AG04450 (cell line): Measurements from ENCODE around the gene WWP2. TPM values are rescaled to one million over a fixed set of nuclear protein-coding genes. Genes with fewer than 3 reads are reported as not detected.
A peak's percentile ranks its signal among the peaks of the same experiment; 100 is the strongest.
"Not testable (repeated sequence)": the region's sequence is repeated elsewhere in the genome, so short reads cannot be mapped to it uniquely, and the experiment has no call there.

Experiments
- CTCF ChIA-PET: fragments of 300-600, 350-600 bp; formaldehyde crosslinking; extraction: SDS; loops from one replicate; lab custom pipeline; 2022; ENCODE audit warnings: antibody characterized with exemption, inconsistent platforms; lab: Charles Lee
- POLR2A ChIA-PET: fragments of 350-600 bp; formaldehyde crosslinking; extraction: SDS; loops from one replicate; lab custom pipeline; 2021; ENCODE audit warnings: antibody characterized with exemption, inconsistent platforms; lab: Yijun Ruan, JAX
- DNase-seq: peaks from one replicate; pipeline ENCODE4 v3.0.0-alpha.2; 2011; ENCODE audit warnings: low read depth, low spot score
- H3K27ac ChIP-seq: one replicate; pipeline ENCODE4 v1.5.1; 2012; ENCODE audit warnings: low read depth, low read length, control low read depth
- H3K27me3 ChIP-seq: one replicate; pipeline ENCODE4 v1.6.0; 2012; ENCODE audit warnings: low read length; ENCODE audit not compliant: control insufficient read depth, insufficient read depth
- H3K4me3 ChIP-seq: 2 replicates; pipeline ENCODE4 v1.5.1; 2011; ENCODE audit warnings: mild to moderate bottlenecking, low read depth, low read length, control low read depth
- H3K9me3 ChIP-seq: 2 replicates; pipeline ENCODE4 v1.5.1; 2012; ENCODE audit warnings: low read length; ENCODE audit not compliant: control insufficient read depth, insufficient read depth
- polyA plus RNA-seq: library from polyadenylated mRNA; depleted of rRNA; stranded (reverse); fragments of >200 nt; gene quantifications from 2 replicates; pipeline ENCODE4 v1.2.3, GENCODE V29; 2011
- TF ChIP-seq, protein P1 (sequence below): IDR thresholded peaks from 2 replicates; pipeline ENCODE4 v1.5.1; 2011; ENCODE audit warnings: low read depth, low read length, control low read depth, inconsistent platforms

WWP2 gene
- polyA plus RNA-seq, 1 experiment = 13.4 TPM

DNA sequence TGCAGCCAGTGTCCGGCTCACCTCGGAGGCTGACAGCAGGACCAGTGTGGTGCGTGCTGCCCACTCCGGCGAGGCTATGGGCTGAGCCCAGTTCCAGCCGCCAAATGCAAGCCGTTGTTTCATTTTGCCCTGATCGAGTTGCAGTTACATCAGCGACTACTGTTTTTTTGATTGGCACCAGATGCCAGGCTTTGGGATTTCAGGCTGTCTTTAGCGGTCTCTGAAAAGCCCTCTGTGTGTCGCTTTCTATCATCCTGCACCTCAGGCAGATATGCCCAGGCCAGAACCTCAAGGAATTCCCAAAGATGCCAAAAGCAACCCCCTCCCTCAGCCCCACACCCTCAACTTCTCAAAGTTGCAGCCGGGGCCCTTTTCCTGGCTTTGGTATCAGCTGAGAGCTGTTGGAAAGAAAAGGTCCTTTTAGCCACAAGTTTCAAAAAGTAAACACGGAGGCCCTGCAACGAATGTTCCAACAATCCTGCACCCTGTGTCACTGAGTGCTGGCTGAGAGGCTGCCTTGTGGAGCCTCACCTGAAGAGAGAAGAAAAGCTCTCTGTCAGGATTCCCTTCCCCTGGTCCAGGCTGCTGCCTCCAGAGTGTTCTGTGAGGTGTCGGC, 58.9 kb downstream of the WWP2 start:
- Histone ChIP-seq H3K4me3 (peak overlapping the region; percentile 29; the same call in 1 of the 2 replicates), H3K27ac (peak overlapping the region; percentile 52), H3K27me3 (no peaks in the 10 kb centered on the region), H3K9me3 (0 out of 2 replicates have a peak, but pooled peaks cover 4% of the 10 kb centered on the region)
- CTCF ChIA-PET = interaction anchor here (1.5 kb wide), 1 partner anchor 109 kb away, joined by 9 read pairs; no protein-coding TSS in a partner anchor
- TF ChIP-seq, protein P1, sequence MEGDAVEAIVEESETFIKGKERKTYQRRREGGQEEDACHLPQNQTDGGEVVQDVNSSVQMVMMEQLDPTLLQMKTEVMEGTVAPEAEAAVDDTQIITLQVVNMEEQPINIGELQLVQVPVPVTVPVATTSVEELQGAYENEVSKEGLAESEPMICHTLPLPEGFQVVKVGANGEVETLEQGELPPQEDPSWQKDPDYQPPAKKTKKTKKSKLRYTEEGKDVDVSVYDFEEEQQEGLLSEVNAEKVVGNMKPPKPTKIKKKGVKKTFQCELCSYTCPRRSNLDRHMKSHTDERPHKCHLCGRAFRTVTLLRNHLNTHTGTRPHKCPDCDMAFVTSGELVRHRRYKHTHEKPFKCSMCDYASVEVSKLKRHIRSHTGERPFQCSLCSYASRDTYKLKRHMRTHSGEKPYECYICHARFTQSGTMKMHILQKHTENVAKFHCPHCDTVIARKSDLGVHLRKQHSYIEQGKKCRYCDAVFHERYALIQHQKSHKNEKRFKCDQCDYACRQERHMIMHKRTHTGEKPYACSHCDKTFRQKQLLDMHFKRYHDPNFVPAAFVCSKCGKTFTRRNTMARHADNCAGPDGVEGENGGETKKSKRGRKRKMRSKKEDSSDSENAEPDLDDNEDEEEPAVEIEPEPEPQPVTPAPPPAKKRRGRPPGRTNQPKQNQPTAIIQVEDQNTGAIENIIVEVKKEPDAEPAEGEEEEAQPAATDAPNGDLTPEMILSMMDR = no peak
- DNase-seq = no peak
- POLR2A ChIA-PET = no interaction called here

DNA sequence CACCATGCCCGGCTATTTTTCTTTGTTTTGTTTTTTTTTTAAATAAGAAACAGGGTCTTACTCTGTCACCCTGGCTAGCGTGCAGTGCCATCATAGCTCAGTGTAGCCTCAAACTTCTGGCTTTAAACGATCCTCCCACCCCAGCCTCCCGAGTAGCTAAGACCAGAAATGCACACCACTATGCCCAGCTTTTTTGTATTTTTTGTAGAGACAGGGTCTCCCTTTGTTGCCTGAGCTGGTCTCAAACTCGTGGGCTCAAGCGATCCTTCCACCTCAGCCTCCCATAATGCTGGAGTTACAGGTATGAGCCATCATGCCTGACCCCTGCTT, 59.7 kb downstream of the WWP2 start:
- H3K27ac ChIP-seq = no peak overlapping the region
- ChIA-PET CTCF (interaction anchor here (0.6 to 1.5 kb wide), 4 partner anchors 12 to 469 kb away, joined by 3 to 9 read pairs (median 6); no protein-coding TSS in a partner anchor), POLR2A (no interaction called here)

DNA sequence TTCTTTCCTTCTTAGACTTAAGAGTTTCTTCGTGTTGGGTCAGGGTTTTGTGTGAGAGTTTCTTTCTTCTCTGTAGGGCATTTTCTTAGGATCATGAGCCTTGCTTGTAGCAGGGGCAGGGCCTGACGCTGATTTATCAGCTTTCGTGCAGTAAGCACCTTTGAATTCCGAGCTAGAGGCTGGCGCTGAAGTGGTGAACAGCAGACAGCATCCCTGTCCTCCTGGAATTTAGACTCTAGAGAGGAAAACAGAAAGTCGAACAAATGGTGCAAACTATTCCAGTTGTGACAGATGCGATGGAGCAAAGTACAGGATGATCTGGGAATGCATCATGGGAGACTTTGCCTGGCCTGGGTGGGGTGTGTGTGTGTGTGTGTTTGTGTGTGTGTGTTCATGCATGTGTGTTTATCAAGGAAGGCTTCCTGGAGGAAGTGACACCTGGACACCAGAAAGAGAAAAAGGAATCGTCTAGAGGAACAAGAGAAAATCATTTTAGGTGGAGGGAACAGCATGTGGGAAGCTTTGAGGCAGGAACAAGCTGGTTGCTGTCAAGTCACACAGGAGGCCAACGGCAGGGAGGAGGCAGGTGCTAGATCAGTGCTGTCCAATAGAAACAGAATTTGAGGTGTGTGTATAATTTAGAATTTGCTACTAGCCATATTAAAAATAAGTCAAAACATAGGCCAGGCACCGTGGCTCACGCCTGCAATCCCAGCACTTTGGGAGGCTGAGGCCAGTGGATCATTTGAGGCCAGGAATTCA, 60.2 kb downstream of the WWP2 start:
- H3K4me3 ChIP-seq = no peak overlapping the region
- no peak overlapping the region for H3K27ac ChIP-seq
- ChIA-PET CTCF (interaction anchor here (0.6 to 1.5 kb wide), 5 partner anchors 11 to 108 kb away, joined by 3 to 9 read pairs (median 7); no protein-coding TSS in a partner anchor), POLR2A (no interaction called here)
- no peak for DNase-seq
- H3K27me3 ChIP-seq = no peaks in the 10 kb centered on the region
- TF ChIP-seq, protein P1 = no peak
- 0 out of 2 replicates have a peak, but pooled peaks cover 4% of the 10 kb centered on the region for H3K9me3 ChIP-seq

More for the DNA sequence above, 59.7 kb downstream of the WWP2 start:
- no peak for DNase-seq
- H3K4me3 ChIP-seq = no peak overlapping the region
- no peaks in the 10 kb centered on the region for H3K27me3 ChIP-seq
- H3K9me3 ChIP-seq = 0 out of 2 replicates have a peak, but pooled peaks cover 4% of the 10 kb centered on the region
- TF ChIP-seq, protein P1 = no peak

DNA sequence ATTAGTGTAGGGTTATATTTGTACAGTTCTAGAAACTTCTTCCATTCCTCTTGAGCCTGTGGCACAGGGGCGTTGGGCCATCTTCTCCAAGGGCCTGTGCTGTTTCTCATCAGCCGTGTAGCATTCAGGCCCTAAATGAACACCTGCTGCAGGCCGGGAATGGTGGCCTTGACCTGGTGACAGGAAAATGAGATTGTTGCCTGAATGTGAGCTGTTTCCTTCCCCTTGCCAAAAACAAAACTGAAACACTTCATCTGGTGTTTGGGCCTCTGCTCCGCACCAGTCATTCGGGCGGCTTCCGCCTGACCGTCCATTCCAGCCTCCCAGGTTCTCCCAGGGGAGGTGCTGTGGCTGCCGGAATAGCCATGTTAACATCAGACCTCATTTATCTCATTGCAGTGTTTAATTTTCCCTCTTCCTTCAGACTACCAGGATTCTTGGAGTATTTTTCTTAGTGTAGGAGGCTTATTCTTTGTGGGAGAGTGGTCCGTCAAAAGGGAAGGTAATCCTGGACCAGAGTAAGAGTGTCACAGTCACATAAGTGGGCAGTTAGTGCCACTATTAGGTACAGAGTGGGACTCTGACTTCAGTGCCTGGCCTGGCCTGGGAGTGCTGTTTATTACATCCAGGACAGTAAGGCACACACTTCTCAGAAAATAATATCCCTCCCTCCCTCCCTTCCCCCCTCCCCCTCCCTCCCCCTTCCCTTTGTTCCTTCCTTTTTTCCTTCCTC, 61.9 kb downstream of the WWP2 start:
- ChIA-PET POLR2A (no interaction called here), CTCF (interaction anchor here (1.5 kb wide), 1 partner anchor 106 kb away, joined by 7 read pairs; no protein-coding TSS in a partner anchor)
- TF ChIP-seq, protein P1 = no peak
- H3K9me3 ChIP-seq = no peaks in the 10 kb centered on the region
- no peak overlapping the region for H3K27ac ChIP-seq
- no peak overlapping the region for H3K4me3 ChIP-seq
- H3K27me3 ChIP-seq = no peaks in the 10 kb centered on the region
- no peak for DNase-seq

DNA sequence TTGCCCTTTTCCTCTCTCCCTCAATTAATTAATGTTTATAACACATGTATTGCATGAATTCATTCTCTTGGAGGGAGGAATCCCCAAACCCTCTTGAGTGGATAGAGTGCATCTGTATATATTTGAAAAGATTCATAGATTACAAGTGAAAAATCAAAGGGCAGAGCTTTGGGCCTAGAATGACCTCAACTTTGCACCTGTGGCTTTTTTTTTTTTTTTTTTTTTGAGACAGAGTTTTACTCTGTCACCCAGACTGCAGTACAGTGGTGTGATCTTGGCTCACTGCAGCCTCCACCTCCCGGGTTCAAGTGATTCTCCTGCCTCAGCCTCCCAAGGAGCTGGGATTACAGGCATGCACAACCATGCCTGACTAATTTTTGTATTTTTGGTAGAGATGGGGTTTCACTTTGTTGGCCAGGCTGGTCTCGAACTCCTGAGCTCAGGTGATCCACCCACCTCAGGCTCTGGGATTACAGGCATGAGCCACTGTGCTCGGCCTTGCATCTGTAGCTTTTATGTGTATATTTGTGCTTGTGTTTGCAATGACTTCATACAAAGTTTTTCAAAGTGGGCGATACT, 62.5 kb downstream of the WWP2 start:
- H3K27ac ChIP-seq, H3K4me3 ChIP-seq, POLR2A ChIA-PET, H3K27me3 ChIP-seq, H3K9me3 ChIP-seq, DNase-seq: not testable (repeated sequence)
- CTCF ChIA-PET = interaction anchor here (0.6 kb wide), 2 partner anchors 9 to 223 kb away, joined by 3 to 4 read pairs; no protein-coding TSS in a partner anchor
